Tibial nerve (tissue), 4 donors: ENCODE measurements around the gene TRIM43B. TPM values are rescaled to one million over a fixed set of nuclear protein-coding genes. Genes with fewer than 3 reads are reported as not detected.
"Not testable (repeated sequence)": the region's sequence is repeated elsewhere in the genome, so short reads cannot be mapped to it uniquely, and the experiment has no call there.

Source experiments
- DNase-seq, 2 donors: peaks; one replicate each; pipeline ENCODE4 v3.0.0-alpha.2; 2019; ENCODE audit warnings: low spot score in 2 of 2
- H3K27ac ChIP-seq, 4 donors: fragments of 200-600 bp; sonication (generic) in 3 of 4; one replicate each; pipeline ENCODE4 v1.5.1; 2017 to 2019; ENCODE audit warnings: mild to moderate bottlenecking in 1 of 4
- H3K27me3 ChIP-seq, 2 donors: fragments of 200-600 bp; sonication (generic) in 1 of 2; one replicate each; pipeline versions ENCODE4 v1.5.1 to v1.6.0; 2017 to 2019
- H3K36me3 ChIP-seq, 3 donors: fragments of 200-600 bp; sonication (generic); one replicate each; pipeline ENCODE4 v1.5.1; 2018 to 2019
- H3K4me1 ChIP-seq, 4 donors: fragments of 200-600 bp; sonication (generic) in 3 of 4; one replicate each; pipeline ENCODE4 v1.5.1; 2017 to 2019
- H3K4me3 ChIP-seq, 4 donors: fragments of 200-600 bp; sonication (generic) in 3 of 4; one replicate each; pipeline ENCODE4 v1.5.1; 2017 to 2019; ENCODE audit warnings: mild to moderate bottlenecking in 1 of 4, moderate library complexity in 1 of 4
- H3K9me3 ChIP-seq, 4 donors: fragments of 200-600 bp; sonication (generic) in 3 of 4; one replicate each; pipeline ENCODE4 v1.5.1; 2017 to 2019
- CTCF ChIP-seq, 5 experiments: fragments of 200-600 bp in 3 of 5; fragments of 450-650 bp in 2 of 5; sonication (generic) in 3 of 5; IDR thresholded peaks; one replicate each; pipeline ENCODE4 v1.5.1; 2016 to 2019; ENCODE audit warnings: antibody characterized with exemption in 5 of 5, mild to moderate bottlenecking in 3 of 5, moderate library complexity in 2 of 5
- EP300 ChIP-seq, 2 donors: sonication (generic); formaldehyde crosslinking; IDR thresholded peaks; one replicate each; pipeline ENCODE4 v1.6.1; 2017; ENCODE audit warnings: antibody characterized with exemption in 2 of 2, mild to moderate bottlenecking in 1 of 2
- POLR2A ChIP-seq, 2 donors: fragments of 450-650 bp; IDR thresholded peaks; one replicate each; pipeline ENCODE4 v1.6.1; 2017; ENCODE audit warnings: antibody characterized with exemption in 2 of 2, mild to moderate bottlenecking in 2 of 2, moderate library complexity in 2 of 2
- WGBS, 2 donors: methylation state at CpG; one replicate each; pipeline ENCODE4 v1.1.5; 2018; 5-methylcytosine and 5-hydroxymethylcytosine counted together
- total RNA-seq, 4 donors: library from RNA; depleted of rRNA; stranded (reverse); fragments of >200 nt; gene quantifications; one replicate each; pipeline ENCODE4 v1.1.0, GENCODE V29; 2016

Gene TRIM43B
- total RNA-seq, 4 donors from 2014 or later = not detected

DNA sequence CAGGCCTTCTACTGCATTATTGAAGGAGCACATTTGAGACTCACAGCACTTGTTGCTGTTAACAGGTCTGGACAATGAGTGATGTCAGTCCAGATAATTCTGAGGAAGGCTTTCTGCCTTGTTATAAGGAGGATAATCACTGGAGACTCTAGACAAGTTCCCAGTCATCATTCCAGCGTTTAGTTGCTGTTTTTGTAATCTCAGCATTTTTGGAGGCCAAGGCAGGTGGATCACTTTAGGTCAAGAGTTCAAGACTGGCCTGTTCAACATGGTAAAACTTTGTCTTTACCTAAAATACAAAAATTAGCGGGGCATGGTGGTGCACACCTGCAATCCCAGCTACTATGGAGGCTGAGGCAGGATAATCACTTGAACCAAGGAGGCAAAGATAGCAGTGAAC is 39.6 kb upstream of the TRIM43B start:
- Histone ChIP-seq H3K4me1 (peaks cover 0 to 19% (median 2%) of the 10 kb centered on the region in 4 donors), H3K36me3 (peaks cover 0 to 6% (median 0%) of the 10 kb centered on the region in 3 donors), H3K27me3 (no peaks in the 10 kb centered on the region), H3K4me3 (no peak overlapping the region), H3K9me3 (no peaks in the 10 kb centered on the region), H3K27ac (no peak overlapping the region)
- no peak for DNase-seq
- no peak for TF ChIP-seq POLR2A (IDR thresholded peaks at IDR 0.05)
- TF ChIP-seq CTCF (IDR thresholded peaks at IDR 0.05) = no peak
- TF ChIP-seq EP300 (IDR thresholded peaks at IDR 0.05) = no peak
- WGBS, 2 donors = 77 to 83% methylated on average over 2 of the region's 2 CpGs

DNA sequence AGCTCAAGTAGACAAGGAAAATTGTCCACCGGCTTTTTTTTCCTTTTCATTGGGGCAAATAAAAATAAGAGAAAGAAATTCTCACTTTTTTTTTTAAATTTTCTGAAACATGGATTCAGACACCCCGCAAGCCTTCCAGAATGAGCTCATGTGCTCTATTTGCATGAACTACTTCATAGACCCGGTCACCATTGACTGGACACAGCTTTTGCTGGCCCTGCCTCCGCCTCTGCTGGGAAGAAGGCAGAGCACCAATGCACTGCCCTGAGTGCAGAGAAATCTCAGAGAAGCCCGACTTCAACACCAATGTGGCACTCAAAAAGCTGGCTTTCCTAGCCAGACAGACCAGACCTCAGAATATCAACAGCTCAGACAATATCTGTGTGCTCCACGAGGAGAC is 30.2 kb upstream of the TRIM43B start:
- Histone ChIP-seq H3K27me3 (no peaks in the 10 kb centered on the region), H3K27ac (no peak overlapping the region), H3K36me3 (no peaks in the 10 kb centered on the region), H3K4me3 (no peak overlapping the region), H3K9me3 (no peaks in the 10 kb centered on the region), H3K4me1 (no peaks in the 10 kb centered on the region)
- TF ChIP-seq EP300 (IDR thresholded peaks at IDR 0.05) (no peak), POLR2A (IDR thresholded peaks at IDR 0.05) (no peak), CTCF (IDR thresholded peaks at IDR 0.05) (no peak)
- DNase-seq = no peak
- 83 to 84% methylated on average over 6 of the region's 6 CpGs for WGBS, 2 donors

- H3K27me3 ChIP-seq, H3K27ac ChIP-seq, H3K36me3 ChIP-seq, H3K4me1 ChIP-seq, H3K4me3 ChIP-seq, DNase-seq, H3K9me3 ChIP-seq: not testable (repeated sequence)
- WGBS, 2 donors = 80 to 86% methylated on average over 8 of the region's 8 CpGs
Measured at GRCh38 chr2:95514226-95514625, 29.7 kb upstream of the TRIM43B start.

DNA sequence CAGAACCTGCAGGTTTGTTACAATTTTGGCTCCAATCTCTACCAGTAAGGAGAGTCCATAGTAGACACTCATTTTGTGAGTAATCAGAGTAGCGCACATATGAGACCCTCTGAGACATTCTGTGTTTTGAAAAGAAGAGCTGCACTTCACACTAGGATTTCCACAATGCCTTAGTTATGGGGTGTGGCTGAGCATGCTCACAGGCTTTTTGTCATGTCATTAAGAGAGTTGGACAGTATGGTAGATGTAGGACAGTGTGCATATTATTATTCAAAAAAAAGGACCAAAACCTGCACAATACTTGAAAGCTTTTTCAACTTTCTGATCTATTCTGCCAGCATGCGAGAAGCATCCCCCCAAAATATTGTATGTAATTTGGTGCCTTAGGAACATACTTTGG is 24.9 kb upstream of the TRIM43B start:
- DNase-seq = no peak
- no peaks in the 10 kb centered on the region for H3K9me3 ChIP-seq
- H3K4me1 ChIP-seq = no peaks in the 10 kb centered on the region
- H3K36me3 ChIP-seq = no peaks in the 10 kb centered on the region
- 90 to 92% methylated on average over 2 of the region's 2 CpGs for WGBS, 2 donors
- no peaks in the 10 kb centered on the region for H3K27me3 ChIP-seq
- H3K4me3 ChIP-seq = no peak overlapping the region
- TF ChIP-seq CTCF (IDR thresholded peaks at IDR 0.05) (no peak), EP300 (IDR thresholded peaks at IDR 0.05) (no peak), POLR2A (IDR thresholded peaks at IDR 0.05) (no peak)
- H3K27ac ChIP-seq = no peak overlapping the region

DNA sequence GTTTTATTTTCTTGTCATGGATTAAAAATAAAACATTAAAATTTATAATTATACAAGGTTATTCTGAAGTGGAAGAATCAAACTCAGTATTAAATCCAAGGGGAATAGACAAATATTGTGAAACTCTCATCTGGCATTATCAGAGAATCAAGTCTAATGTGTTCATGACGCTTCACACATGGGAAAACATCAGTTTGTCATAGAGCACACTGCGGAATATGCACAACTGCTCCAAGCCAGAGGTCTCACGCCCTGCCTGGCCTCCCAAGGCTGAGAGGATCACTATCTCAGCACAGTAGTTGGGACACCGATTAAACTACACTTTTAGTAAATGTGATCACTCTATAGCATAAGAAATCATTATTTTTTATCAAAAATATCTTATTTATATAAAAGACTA is 20.7 kb upstream of the TRIM43B start:
- no peak for DNase-seq
- no peaks in the 10 kb centered on the region for H3K9me3 ChIP-seq
- no peaks in the 10 kb centered on the region for H3K27me3 ChIP-seq
- H3K27ac ChIP-seq = no peak overlapping the region
- TF ChIP-seq CTCF (IDR thresholded peaks at IDR 0.05) (no peak), EP300 (IDR thresholded peaks at IDR 0.05) (no peak), POLR2A (IDR thresholded peaks at IDR 0.05) (no peak)
- no peaks in the 10 kb centered on the region for H3K4me1 ChIP-seq
- WGBS, 2 donors = 84 to 88% methylated on average over 4 of the region's 4 CpGs
- H3K4me3 ChIP-seq = no peak overlapping the region
- no peaks in the 10 kb centered on the region for H3K36me3 ChIP-seq

GRCh38 chr2:95500854-95501253 is 16.3 kb upstream of the TRIM43B start:
- Histone ChIP-seq H3K9me3 (no peaks in the 10 kb centered on the region), H3K36me3 (no peaks in the 10 kb centered on the region), H3K4me1 (no peaks in the 10 kb centered on the region), H3K27ac (no peak overlapping the region), H3K4me3 (no peak overlapping the region), H3K27me3 (no peaks in the 10 kb centered on the region)
- no peak for TF ChIP-seq EP300 (IDR thresholded peaks at IDR 0.05)
- no peak for TF ChIP-seq POLR2A (IDR thresholded peaks at IDR 0.05)
- TF ChIP-seq CTCF (IDR thresholded peaks at IDR 0.05) = no peak
- no peak for DNase-seq

DNA sequence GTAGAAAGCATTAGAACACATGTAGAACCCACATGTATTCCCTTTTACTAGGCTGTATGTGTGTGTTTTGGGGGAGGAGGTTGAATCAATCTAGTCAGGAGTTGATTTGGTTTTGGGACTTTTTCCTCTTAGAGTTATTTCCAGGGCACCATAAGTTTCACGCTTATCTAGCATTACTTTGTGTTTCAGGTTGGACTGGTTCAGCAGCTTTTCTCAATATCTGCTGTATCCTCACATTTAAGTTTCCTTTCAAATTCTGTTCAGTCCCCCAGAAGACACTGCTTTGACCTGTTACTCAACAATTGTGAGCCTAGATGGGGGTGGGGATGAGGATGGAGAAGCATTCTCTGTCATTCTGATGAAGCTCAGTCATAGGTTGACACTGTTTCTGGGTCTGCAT is 7.5 kb upstream of the TRIM43B start:
- H3K9me3 ChIP-seq, DNase-seq, H3K4me1 ChIP-seq, H3K4me3 ChIP-seq, H3K27ac ChIP-seq, H3K27me3 ChIP-seq, H3K36me3 ChIP-seq: not testable (repeated sequence)
- WGBS, 2 donors = 92 to 95% methylated on average over 1 of the region's 1 CpG

DNA sequence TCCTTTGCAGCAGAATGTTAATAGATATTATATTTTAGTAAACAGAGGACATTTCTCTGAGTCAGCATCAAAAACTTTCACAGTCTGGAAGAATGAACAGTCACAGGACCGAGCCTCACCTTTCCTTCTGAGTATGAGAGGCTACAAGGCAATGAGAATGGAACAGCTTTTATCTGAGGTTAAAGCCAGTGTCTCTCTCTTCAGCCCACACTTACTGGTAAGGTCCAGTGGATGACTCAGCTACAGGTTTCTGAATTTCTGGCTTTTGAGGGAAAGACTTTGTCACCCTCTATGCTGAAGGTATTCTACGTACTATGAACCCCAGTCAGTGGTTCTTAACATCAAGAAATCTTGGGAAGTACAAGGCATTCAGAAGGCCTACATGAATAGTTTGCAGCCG is 9.5 kb downstream of the TRIM43B start:
- WGBS, 2 donors = no CpG with 5 or more reads among the region's 3 CpGs
- not testable (repeated sequence) for H3K27me3 ChIP-seq

DNA sequence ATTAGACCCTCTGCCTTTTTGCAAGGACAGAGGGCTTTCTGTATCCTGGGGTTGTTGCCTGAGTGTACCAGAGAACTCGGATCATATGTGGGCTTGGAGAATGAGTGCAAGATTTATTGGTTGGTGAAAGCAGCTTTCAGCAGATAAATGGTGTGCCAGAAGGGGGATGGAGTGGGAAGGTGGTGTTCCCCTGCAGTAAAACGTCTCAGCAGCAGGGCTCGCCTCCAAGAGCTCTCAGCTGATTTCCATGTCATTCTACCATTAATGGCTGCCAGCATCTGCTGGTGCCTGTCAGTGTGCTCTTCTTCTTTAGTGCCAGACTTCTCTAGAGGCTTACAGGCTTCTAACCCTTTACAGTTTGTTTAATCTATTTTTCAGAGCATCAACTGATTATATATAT is 16.6 kb downstream of the TRIM43B start:
- not testable (repeated sequence) for H3K9me3 ChIP-seq, DNase-seq, H3K36me3 ChIP-seq, H3K4me3 ChIP-seq, H3K27ac ChIP-seq, H3K4me1 ChIP-seq, H3K27me3 ChIP-seq
- WGBS, 2 donors = no CpG with 5 or more reads among the region's 3 CpGs

More for the DNA sequence above, 9.5 kb downstream of the TRIM43B start:
- DNase-seq, H3K9me3 ChIP-seq, H3K27ac ChIP-seq, H3K4me1 ChIP-seq, H3K4me3 ChIP-seq, H3K36me3 ChIP-seq: not testable (repeated sequence)
